ENCODE measurements around the gene CDC42EP5. TPM values are rescaled to one million over a fixed set of nuclear protein-coding genes. Genes with fewer than 3 reads are reported as not detected.
"Not testable (repeated sequence)": the region's sequence is repeated elsewhere in the genome, so short reads cannot be mapped to it uniquely, and the experiment has no call there.

Gene CDC42EP5
- total and polyA plus RNA-seq, 10 of the 15 experiments (the other 5 are each of a cell fraction or from before 2014, with no cell fraction given) = 0.42 to 1.8 (median 1.4) TPM; not detected in 6

DNA sequence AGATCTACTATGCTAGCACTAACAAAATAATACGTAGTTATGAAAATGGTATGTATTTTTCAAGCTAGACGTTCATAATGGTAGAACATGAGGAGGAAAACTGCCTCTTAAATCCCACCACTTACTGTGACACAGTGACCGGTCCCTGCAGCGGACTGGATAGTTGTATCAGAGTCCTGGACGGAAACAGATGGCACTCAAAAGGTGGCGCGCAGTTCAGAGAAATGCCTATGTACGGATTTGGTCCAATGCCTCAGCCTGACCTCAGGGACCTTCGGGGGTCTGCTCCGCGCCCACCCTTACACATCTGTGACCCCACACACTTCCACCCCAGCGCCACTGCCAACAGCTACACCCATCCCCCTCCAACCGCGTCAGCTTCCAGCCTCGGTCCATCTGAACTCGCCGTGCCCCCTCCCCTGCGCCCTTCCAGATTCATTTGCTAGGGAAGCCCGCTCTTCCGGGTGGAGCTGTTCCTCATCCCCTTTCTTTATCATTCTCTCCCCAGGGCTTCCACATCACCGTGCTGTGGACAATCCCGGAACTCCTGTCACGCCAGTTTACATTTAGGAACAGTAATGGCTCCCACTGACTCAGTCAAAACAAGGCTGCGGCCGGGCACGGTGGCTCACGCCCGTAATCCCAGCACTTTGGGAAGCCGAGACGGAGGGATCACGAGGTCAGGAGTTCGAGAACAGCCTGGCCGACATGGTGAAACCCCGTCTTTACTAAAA lies 24.9 kb downstream of the CDC42EP5 start (continued):
- no peak for TF ChIP-seq ATF7 (IDR thresholded peaks at IDR 0.05; ENCODE audit: low read depth)
- peak; percentile 59; the same call in 1 of the 2 replicates for TF ChIP-seq SIN3A (IDR thresholded peaks at IDR 0.05; ENCODE audit: low read depth, low read length)
- 0 out of 2 replicates have a peak, but pooled peaks have one; percentile 69 for TF ChIP-seq WRNIP1 (IDR thresholded peaks at IDR 0.05; ENCODE audit: borderline replicate concordance, low read depth, low read length)
- TF ChIP-seq BCLAF1 (IDR thresholded peaks at IDR 0.05) = no peak
- TF ChIP-seq IKZF1 (conservative IDR thresholded peaks at IDR 0.05) = peak; percentile 20; the same call in 1 of the 2 replicates

- not testable (repeated sequence) for H4K20me1 ChIP-seq (ENCODE audit: control insufficient read depth, insufficient read depth); BruUV-seq (replicated peaks)
Observed at GRCh38 chr19:54446349-54446748, 26.7 kb downstream of the CDC42EP5 start.

More at GRCh38 chr19:54446349-54446748, 26.7 kb downstream of the CDC42EP5 start:
- H3K4me2 ChIP-seq (ENCODE audit: control insufficient read depth, insufficient read depth); H3K27ac ChIP-seq (ENCODE audit: control insufficient read depth, insufficient read depth); H3K9ac ChIP-seq (ENCODE audit: control insufficient read depth, insufficient read depth, low read length); H3K9me3 ChIP-seq (replicated peaks; ENCODE audit: control insufficient read depth, insufficient read depth, low read length); intact Hi-C loops (cut with micrococcal nuclease; ENCODE audit: unreplicated experiment); H2AFZ ChIP-seq (ENCODE audit: control insufficient read depth, low read depth, low read length); ATAC-seq; POLR2A ChIA-PET; in situ Hi-C loops (cut with MboI); DNase-seq (ENCODE audit: low read depth, low spot score); H3K4me3 ChIP-seq; H3K4me1 ChIP-seq (ENCODE audit: control insufficient read depth, insufficient read depth, low read length); RAD21 ChIA-PET (ENCODE audit: unreplicated experiment); H3K36me3 ChIP-seq (ENCODE audit: control insufficient read depth in 2 of 2, insufficient read depth in 2 of 2, low read length in 1 of 2); FAIRE-seq; SMC1A ChIA-PET (ENCODE audit: uncharacterized antibody, unreplicated experiment); H3K27me3 ChIP-seq (replicated peaks in 1 of 2; ENCODE audit: control insufficient read depth in 2 of 2, insufficient read depth in 2 of 2, low read length in 1 of 2): not testable (repeated sequence)
- CTCF ChIA-PET = interaction anchor here (1.0 kb wide), 1 partner anchor 56 kb away, joined by 4 read pairs; no protein-coding TSS in a partner anchor
- H3K79me2 ChIP-seq (ENCODE audit: control insufficient read depth, insufficient read depth, low read length) = peaks cover 45% of the 10 kb centered on the region
- WGBS (ENCODE audit: insufficient coverage, insufficient replicate concordance, low lambda C conversion rate, missing lambda C conversion rate) = 98% methylated on average over 15 of the region's 15 CpGs

Data from GM12878 (cell line).